ENCODE results near the gene VASN. TPM values are rescaled to one million over a fixed set of nuclear protein-coding genes. Genes with fewer than 3 reads are reported as not detected.

The VASN gene
- polyA plus RNA-seq, 1 donor: 13.7 TPM

- DNase-seq (ENCODE audit: low read depth): no peak
Measured at GRCh38 chr16:4351880-4352279, 19.8 kb upstream of the VASN start.

- no peak for DNase-seq (ENCODE audit: low read depth)
Measured at GRCh38 chr16:4352843-4353242, 18.8 kb upstream of the VASN start.

GRCh38 chr16:4353675-4354074 lies 18.0 kb upstream of the VASN start:
- DNase-seq (ENCODE audit: low read depth): no peak

GRCh38 chr16:4354512-4355409 lies 16.9 kb upstream of the VASN start:
- DNase-seq (ENCODE audit: low read depth): no peak

GRCh38 chr16:4356820-4357219 lies 14.8 kb upstream of the VASN start:
- DNase-seq (ENCODE audit: low read depth): no peak

GRCh38 chr16:4358236-4358635 lies 13.4 kb upstream of the VASN start:
- no peak for DNase-seq (ENCODE audit: low read depth)

- no peak for DNase-seq (ENCODE audit: low read depth)
Measured at GRCh38 chr16:4358831-4359561, 12.7 kb upstream of the VASN start.

GRCh38 chr16:4359914-4360313 lies 11.7 kb upstream of the VASN start:
- DNase-seq (ENCODE audit: low read depth): no peak

GRCh38 chr16:4360538-4361021 lies 11.1 kb upstream of the VASN start:
- DNase-seq (ENCODE audit: low read depth): no peak

- no peak for DNase-seq (ENCODE audit: low read depth)
Measured at GRCh38 chr16:4361033-4361943, 10.4 kb upstream of the VASN start.

- no peak for DNase-seq (ENCODE audit: low read depth)
Measured at GRCh38 chr16:4361944-4362311, 9.7 kb upstream of the VASN start.

GRCh38 chr16:4362476-4363135 lies 9.0 kb upstream of the VASN start:
- DNase-seq (ENCODE audit: low read depth): no peak

- no peak for DNase-seq (ENCODE audit: low read depth)
Measured at GRCh38 chr16:4364196-4365013, 7.2 kb upstream of the VASN start.

GRCh38 chr16:4365014-4365406 lies 6.6 kb upstream of the VASN start:
- DNase-seq (ENCODE audit: low read depth): no peak

GRCh38 chr16:4365615-4366014 lies 6.0 kb upstream of the VASN start:
- DNase-seq (ENCODE audit: low read depth): no peak

GRCh38 chr16:4366016-4366415 lies 5.6 kb upstream of the VASN start:
- no peak for DNase-seq (ENCODE audit: low read depth)

- DNase-seq (ENCODE audit: low read depth): no peak
Measured at GRCh38 chr16:4367393-4367856, 4.2 kb upstream of the VASN start.

GRCh38 chr16:4369007-4369733 lies 2.5 kb upstream of the VASN start:
- DNase-seq (ENCODE audit: low read depth): no peak

GRCh38 chr16:4370151-4370550 lies 1.5 kb upstream of the VASN start:
- no peak for DNase-seq (ENCODE audit: low read depth)

All from forelimb muscle (tissue), 1 donor.